HUDEP-2 (cell line): Measurements from ENCODE around the gene CKMT1B.
"Not testable (repeated sequence)": the region's sequence is repeated elsewhere in the genome, so short reads cannot be mapped to it uniquely, and the experiment has no call there.

ENCODE experiments used
- DNase-seq, 76 experiments: peaks; one replicate each; lab custom pipeline; 2025; ENCODE audit not compliant: unreplicated experiment in 76 of 76; lab: John Stamatoyannopoulos, UW

Gene CKMT1B

DNA sequence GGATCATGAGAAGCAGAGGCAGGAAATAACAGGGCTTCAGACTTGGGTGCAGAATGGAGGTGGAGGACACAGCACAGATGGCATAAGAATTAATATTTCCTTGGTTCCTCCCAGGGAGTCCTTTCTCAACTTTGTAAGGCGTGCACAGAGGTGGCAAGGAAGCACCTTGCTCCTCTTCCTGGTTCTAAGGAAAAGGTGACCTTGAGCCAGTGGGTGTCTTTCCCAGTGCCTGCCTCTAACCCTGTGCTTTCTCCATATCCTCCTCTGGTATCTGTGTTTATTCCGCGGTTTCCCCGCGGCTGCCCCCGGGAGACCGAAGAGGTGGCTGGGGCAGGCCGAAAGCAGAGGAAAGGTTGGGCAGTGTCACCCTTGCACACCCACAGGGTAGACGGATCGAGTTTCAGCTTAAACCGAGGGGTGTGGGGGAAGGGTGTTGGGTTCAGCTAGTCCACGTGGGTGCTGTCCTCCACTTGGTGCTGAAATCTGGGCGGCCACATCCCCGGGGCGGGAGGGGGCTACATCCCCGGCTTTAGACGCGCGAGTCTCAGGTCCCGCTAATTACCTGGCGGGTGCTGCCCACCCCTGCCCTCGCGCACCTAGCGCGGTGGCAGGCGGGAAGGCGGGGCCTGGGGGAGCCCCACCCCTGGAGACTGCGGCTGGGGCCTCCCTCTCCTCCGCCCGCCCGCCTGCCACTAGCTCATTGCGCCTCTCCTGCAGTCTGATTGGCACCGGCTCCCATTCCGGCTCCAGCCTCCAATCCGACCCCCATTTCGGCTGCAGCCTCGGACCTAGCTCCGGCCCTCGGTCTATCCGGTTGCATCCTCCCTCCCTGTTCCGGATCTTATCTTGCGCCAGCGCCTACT is at the start of gene CKMT1B:
Gene CKMT1B, plus strand, starts transcription at position 700 of the 863 bp plus-strand sequence. CDS start 192 bp downstream, outside the sequence.
- not testable (repeated sequence) for DNase-seq

DNA sequence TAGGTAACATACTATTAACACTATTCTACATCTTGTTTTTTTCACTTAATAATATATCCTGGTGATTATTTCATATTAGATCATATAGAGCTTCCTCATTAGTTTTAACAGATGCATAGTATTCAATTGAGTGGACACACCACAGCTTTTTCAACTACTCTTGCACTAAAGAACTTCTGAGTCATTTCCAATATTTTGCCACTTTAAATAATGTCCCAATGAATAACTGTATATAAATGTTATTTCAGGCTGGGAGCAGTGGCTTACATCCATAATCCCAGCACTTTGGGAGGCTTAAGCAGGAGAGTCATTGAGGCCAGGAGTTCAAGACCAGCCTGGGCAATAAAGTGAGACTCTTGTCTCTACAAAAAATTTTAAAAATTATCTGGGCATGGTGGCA is 49.6 kb upstream of the CKMT1B start:
- no peak for DNase-seq

DNA sequence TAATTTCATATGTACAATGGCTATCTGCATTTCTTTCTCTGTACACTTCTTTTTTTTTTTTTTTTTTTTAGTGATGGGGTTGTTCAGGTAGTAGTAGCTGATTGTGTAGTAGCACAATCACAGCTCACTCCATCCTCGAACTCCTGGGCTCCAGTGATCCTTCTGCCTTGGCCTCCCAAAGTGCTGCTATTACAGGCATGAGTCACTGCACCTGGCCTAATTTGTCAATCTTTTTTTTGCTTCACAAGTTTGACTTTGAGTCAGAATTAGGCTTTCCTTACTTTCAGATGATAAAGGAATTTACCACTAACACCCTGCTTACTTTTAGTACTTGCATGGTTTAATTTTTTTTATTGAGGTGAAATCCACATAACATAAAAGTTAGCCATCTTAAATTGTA is 48.4 kb upstream of the CKMT1B start:
- DNase-seq, result no peak

DNA sequence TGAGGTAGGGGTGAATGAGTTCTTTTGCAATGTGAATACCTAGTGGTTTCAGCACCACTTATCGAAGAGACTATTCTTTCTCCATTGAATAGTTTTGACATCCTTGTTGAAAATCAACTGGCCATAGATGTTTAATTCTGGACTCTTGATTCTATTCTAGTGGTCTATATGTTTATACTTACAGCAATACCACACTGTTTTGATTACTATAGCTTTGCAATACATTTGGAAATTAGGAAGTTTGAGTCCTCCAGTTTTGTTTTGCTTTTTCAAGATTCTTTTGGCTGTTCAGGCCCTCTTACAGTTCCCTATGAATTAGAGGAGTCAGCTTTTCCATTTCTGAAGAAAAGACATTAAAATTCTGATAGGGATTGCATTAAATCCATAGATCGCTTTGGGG is 46.3 kb upstream of the CKMT1B start:
- no peak for DNase-seq

DNA sequence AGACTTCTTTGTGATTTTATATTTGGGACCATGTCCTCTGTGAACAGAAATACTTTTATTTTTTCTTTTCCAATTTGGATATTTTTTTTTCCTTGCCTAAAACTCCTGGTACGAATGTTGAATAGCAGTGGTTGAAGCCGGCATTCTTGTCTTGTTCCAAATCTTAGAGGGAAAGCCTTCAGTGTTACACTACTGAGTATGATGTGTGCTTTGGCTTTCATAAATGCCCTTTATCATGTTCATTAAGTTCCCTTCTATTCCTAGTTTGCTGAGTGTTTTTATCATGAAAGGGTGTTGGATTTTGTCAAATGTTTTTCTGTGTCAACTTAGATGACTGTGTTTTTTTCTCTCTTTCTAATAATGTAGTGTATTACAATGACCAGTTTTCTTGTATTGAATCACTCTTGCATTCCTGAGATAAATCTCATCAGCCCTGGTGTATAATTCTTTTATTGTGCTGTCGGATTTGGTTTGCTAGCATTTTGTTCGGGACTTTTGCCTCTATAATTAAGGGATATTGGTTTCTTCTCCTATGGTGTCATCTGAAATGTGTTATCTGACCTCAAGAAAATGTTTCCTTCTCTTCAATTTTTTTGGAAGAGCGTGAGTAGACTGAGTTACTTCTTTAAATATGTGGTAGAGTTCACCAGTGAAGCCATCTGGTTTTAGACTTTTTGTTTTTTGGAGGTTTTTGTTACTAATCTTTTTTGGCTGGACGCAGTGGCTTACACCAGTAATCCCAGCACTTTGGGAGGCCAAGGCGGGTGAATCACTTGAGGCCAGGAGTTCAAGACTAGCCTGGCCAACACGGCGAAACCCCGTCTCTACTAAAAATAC is 43.1 kb upstream of the CKMT1B start:
- DNase-seq, result no peak

DNA sequence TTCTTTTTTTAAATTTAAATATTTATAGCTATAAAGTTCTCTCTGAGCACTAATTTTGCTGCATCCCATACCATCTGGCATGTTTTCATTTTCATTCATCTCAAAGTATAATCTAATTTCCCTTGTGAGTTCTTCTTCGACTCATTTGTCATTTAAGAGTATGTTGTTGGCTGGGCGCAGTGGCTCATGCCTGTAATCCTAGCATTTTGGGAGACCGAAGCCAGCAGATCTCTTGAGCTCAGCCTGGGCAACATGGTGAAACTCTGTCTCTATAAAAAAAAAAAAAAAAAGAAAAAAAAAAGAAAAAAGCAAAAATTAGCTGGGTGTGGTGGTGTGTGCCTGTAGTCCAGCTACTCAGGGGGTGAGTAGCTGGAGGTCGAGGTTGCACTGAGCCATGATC is 41.6 kb upstream of the CKMT1B start:
- DNase-seq, result no peak

DNA sequence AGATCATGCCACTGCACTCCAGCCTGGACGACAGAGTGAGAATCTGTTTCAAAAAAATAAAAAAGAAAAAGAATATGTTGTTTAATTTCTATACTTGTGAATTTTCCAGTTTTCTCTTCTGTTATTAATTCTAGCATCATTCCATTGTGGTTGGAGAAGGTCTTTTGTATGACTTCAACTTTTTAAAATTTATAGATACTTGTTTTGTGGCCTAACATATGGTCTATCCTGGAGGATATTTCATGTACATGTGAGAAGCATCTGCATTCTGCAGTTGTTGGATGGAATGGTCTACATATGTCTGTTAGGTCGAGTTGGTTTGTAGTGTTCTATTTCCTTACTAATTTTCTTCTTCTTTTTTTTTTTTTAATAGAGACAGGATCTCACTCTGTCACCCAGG is 40.8 kb upstream of the CKMT1B start:
- DNase-seq, result no peak

DNA sequence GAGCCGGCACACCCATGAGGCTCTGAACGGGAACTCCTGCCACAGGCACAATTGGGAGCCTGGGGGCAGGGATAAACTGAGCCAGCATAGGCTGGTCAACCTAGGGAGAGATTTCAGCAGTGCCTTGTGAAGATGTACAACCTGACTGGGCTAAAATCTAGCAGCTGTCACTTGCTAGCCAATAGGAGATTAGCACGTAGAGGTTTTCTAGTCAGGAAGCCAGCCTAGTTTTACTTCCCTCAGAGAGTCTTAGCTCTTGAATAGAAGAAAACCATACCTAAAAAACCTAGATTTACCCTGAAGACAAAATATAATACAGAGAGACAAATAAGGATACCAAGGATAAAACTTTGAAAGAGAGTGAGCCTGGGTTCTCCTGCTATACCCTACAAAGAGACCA is 31.1 kb upstream of the CKMT1B start:
- DNase-seq, result not testable (repeated sequence)

DNA sequence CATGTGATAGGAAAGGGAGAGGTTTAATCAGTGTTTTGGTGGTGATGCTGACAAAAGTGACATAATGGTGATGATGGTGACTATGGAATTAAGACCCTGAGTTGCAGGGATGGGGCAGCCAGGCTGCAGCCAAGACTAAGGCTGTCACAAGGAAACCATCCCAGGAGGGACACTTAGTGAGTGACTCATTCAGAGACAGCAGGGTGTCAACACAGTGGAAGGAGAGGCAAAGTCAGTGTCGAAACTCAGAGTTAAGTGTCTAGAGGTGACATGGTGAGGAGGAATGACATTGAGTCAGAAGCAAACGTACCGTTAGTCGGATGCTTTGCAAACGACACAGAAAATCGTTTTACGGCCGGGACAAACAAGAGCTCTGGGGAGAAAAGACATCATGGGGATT is 30.0 kb upstream of the CKMT1B start:
- DNase-seq, result not testable (repeated sequence)

DNA sequence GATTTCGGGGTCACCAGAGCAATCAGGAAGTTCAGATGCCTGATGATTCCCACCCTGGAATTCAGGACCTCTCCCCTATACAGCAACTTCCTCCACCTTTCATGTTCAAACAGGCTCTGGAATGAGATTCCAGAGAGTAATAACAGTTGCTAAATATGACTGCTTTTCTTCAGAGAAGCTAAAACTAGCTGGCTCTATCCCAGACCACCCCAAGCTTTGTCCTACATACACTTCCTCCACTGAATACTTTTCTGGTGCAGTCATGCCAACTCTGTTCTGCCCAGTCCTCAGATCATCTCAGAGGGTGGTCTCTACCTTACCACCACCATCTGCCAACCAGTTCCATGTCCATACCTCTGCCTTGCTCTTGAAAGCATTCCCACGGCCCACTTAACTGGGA is 27.2 kb upstream of the CKMT1B start:
- not testable (repeated sequence) for DNase-seq

DNA sequence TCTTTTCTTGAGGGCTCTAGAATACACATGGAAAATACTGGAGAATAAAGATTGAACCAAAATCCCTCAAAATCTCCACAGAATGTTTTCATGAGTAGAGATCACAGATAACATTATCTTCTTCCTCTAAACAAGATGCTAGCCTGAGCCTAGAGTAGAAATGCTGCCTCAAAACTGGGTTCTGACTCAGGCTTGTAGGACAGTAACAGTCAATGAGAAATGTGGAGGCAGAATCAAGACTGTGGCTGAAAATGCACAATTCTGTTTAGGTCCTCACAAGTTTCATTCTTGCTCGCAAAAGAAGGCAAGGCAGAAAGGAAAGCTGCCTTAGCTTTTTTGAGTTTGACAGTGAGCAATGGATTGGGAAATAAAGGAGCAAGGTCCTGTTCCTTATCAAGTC is 19.2 kb upstream of the CKMT1B start:
- not testable (repeated sequence) for DNase-seq

DNA sequence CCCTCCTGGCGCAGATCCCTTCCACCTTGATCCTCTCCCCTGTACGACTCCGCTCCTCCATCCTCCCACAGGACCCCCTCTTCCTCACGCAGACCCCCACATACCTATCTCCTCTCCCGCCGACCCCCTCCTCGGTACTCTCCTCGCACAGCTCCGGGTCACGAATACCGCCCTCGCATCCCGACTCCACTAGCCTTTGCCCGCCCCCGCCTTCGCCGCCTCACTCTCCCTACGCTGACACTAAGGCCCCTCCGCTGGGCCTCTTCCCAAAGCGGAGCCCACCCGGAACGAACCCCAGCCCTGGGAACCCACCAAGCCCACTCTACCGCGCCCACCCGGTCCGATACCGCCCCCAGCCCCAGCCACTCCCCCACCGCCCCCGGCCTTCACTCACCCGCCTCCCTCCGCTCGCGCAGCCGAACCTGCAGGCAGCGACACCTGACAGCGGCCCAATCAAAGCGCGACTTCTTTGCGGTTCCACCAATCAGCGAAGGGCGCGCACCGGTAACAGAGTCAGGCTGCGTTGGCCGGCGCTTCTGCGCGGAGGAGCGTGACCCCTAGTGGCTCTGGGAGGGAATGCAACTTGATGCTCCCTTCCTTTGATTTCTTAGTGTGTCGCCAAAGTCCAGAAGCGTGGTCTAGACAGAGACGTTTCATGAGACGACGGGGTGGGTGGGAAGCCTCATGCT is 3.9 kb upstream of the CKMT1B start, which contains the start of gene PPIP5K1:
Gene PPIP5K1, minus strand, starts transcription at position 431 of the 689 bp plus-strand sequence. CDS start 5,704 bp downstream, outside the sequence.
- not testable (repeated sequence) for DNase-seq

DNA sequence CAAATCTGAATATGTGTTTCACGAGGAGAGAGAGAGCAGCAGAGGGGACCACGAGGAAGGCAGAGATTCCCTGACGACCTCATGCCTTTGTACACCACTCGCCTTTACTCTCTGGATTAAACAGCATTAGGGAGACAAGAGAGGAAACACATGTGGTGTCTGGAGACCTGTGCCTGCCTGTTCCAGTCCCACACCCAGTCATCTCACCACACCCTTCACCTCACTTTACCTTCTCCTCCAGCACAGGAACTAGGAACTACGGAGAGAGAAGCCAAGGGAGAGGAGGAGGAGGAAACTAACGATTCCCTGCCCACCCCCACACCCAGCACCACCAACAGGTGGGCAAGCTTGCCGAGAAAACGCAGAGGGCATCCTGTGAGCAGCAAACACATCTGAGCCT is 986 bp upstream of the CKMT1B start:
- DNase-seq, result not testable (repeated sequence)

DNA sequence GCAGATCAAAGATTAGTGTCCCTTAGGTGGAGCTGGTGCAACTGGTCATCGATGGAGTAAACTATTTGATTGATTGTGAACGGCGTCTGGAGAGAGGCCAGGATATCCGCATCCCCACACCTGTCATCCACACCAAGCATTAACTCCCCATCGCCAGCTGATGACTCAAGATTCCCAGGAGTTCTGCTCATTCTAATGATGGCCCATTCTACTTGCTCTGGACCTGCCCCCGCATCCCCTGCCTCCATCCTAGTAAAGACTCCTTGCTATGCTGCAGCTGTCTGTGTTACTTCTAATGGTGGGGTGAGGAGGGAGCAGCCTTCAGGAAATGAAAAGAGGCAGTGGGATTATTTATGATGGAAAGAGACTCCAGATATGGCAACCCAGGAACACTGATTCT is 5.3 kb downstream of the CKMT1B start:
- not testable (repeated sequence) for DNase-seq

DNA sequence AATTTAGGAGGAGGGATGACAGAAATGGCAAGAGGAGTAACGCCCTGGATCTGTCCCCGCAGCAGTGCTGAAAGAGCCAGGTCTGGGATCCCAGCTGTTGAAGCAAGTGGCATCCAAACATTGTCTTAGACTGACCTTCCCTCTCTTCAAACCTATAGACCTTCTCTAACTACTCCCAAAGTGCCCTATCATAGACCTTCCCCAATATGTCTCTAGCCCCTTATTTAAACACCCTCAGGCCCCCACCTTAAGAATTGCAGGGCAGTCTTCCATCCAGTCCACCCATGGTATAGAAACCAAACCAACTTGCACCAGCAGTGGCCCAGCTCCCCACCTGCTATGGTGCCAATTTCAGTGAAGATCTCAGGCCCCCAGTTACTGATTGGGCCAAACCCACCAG is 6.4 kb downstream of the CKMT1B start:
- DNase-seq, result not testable (repeated sequence)

DNA sequence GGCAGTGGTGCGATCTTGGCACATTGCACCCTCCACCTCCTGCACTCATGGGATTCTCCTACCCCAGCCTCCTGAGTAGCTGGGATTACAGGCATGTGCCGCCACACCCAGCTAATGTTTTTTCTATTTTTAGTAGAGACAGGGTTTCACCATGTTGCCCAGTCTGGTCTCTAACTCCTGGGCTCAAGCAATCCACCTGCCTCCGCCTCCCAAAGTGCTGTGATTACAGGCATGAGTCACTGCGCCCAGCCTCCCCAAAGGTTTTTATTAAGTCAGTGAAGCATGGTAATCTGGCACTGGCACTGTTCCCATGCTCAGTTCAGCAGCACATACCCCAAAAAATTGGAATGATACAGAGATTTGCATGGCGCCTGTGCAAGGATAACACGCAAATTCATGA is 8.4 kb downstream of the CKMT1B start:
- DNase-seq, result not testable (repeated sequence)

DNA sequence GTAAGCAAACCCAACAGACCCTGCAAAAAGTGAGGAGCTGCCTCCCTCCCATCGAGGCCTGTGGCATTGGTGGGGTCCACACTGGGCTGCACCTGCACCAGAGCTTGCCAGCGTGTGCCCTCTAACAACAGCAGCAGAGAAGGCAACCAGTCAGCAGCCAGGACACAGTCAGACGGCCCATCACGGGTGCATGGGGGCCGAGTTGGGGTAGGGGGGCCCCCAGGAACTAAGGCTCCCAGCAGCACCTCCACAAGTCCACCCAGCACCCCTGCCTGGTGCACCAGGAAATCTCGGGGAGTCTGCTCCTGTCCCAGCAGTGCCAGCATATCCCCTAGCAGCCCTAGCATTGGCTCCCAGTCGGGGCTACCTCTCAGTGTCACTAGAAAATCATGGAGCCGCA is 23.9 kb downstream of the CKMT1B start:
- DNase-seq, result not testable (repeated sequence)

DNA sequence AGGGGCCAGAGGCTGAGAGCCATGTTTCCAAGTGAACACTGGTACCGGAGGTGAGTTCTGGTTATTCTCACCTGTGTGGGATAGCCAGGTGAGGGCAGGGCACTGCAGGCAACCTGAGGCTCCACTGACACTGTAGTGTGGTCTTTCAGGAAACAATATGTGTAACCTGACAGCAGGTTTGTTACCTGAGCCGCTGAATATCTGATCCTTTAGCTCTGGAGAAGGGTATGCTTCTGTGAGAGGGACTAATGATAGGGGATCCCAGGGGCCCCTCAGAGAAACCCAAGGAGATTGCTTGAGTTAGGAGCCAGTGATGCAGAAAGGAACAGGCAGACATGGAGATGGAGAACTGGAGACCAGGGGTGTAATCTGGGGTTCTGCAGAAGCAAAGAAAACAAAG is 24.9 kb downstream of the CKMT1B start, which contains the start of gene STRC:
Gene STRC, minus strand, starts transcription at position 101 of the 400 bp plus-strand sequence. Its CDS starts 78 bp downstream, at position 23.
- DNase-seq, result not testable (repeated sequence)

DNA sequence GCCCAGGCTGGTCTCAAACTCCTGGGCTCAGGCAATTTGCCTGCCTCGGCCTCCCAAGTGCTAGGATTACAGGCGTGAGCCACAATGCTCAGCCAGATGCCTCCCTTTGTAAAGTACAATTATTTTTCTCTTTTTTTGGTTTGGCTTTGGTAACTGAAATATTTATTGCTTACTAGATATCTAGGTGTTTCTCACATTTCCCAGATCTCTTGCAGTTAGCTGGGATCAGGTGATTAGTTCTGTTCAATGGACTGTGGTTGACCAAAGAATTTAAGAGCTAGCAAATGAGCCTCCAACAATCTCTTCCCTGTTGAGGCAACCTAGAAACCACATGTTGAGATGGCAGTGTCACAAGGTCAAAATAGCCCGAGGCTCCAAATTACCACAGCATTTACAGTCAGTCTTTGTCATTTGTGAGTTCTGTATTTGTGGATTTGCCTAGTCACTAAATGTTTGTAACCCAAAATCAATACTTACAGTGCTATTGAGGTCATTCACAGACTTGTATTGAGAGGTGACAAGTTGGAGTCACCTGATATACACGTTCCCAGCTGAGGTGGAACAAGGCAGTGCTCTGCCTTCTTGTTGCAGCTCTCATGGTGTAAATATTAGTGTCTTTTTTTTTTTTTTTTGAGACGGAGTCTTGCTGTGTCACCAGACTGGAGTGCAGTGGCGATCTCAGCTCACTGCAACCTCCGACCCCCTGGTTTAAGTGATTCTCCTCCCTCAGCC is 28.4 kb downstream of the CKMT1B start:
- not testable (repeated sequence) for DNase-seq

DNA sequence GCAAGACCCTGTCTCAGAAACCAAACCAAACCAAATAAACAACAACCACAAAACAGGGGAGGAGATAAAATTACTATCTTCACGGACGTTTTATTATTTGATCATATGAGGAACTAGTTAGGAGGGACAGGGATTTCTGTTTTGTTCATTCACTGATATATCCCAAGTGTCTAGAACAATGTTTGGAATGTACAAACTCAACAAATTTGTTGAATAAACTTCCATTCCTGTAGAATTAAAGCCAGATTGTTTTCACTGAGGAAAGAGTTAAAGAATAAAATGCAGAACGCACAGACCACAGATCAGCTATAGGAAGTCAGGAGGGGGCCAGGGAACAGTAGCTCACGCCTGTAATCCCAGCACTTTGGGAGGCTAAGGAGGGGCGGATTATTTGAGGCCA is 31.3 kb downstream of the CKMT1B start:
- DNase-seq, result no peak
